Measurements from ENCODE around the gene DNHD1.
A peak's percentile ranks its signal among the peaks of the same experiment; 100 is the strongest.

The DNHD1 gene

DNA sequence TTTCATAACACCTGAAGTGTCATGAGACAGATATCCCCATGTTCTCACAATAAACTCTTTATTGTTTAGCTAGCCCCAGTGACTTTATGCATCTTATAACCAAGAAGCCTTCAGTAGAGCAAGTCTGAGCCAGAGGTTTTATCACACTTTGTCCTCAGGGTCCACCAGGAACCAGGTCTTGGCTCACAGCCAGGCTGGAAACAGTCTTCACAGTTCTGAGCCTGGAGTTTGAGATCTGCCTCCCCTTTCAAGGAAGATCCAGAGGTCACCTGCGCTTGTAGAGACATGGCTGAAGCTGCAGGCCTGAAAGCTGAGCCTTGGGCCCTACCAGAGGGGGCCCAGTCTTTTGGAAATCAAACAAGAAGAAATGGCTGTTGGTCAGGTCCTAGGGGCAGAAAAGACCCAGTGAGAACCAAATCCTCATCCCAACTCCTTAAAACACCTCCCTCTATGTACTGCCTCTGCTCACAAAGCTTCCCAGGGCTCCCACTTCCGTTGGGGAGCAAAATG, 102.9 kb downstream of the DNHD1 start:
- H3K27ac ChIP-seq = no peak overlapping the region
- TF ChIP-seq, protein P1, sequence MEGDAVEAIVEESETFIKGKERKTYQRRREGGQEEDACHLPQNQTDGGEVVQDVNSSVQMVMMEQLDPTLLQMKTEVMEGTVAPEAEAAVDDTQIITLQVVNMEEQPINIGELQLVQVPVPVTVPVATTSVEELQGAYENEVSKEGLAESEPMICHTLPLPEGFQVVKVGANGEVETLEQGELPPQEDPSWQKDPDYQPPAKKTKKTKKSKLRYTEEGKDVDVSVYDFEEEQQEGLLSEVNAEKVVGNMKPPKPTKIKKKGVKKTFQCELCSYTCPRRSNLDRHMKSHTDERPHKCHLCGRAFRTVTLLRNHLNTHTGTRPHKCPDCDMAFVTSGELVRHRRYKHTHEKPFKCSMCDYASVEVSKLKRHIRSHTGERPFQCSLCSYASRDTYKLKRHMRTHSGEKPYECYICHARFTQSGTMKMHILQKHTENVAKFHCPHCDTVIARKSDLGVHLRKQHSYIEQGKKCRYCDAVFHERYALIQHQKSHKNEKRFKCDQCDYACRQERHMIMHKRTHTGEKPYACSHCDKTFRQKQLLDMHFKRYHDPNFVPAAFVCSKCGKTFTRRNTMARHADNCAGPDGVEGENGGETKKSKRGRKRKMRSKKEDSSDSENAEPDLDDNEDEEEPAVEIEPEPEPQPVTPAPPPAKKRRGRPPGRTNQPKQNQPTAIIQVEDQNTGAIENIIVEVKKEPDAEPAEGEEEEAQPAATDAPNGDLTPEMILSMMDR (conservative IDR thresholded peaks at IDR 0.05) = no peak

DNA sequence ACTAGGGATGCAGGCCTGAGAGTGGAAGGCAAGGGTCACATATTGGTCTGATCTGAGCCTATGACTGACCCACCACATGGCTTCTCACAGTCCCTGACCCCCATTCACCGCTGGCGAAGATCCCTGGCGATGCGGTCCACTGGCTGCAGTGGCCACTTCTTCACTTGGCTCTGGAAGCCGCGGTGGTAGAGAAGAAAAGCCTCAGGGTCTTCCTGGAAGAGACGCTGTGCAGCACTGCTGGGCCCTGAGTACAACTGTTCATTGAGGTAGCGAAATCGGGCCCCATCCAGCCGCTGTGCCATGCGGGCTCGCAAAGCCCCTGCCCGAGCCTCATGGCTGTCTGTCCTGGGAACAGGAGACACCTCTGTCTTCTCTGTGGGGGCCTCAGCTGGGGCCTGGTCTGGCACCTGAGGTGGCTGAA, 104.0 kb downstream of the DNHD1 start:
- H3K27ac ChIP-seq = no peak overlapping the region
- TF ChIP-seq, protein P1 (conservative IDR thresholded peaks at IDR 0.05) = no peak

DNA sequence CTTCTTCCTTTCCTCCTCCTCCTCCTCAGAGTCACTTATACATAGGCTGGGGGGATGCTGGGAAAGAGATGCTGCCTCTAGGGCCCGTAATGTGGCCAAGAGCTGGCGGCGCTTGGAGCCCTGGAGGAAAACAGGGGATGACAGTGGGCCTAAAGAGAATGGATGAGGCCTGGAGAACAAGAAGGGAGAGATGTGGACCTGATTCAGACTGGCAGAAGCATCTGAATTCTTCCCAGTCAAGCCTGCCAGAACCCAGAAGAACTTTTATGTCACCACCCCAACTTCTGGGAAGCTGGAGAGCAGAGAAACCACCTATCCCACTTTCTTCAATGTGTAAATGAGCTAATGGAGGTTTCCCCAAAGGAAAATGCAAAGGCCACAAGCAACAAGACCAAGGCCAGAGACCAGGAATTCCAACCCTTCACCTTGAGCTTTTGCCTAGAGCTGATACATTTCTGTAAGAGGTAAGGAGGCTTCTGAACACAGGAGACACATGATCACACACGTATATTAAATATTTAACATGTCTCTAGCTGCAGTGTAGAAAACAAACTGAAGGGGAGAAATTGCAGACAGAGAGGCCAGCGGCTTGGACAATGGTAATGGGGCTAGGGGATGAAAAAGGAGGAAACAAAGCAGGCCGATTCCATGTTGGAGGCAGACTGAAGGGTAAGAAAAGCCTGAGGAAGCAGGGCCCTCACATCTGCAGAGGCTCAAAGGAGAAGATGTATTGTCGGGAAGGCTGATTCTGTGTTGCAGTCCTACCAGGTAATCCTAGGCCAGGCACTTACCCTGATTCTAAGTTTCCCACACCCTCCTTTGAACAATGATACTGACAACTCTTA, 105.2 kb downstream of the DNHD1 start:
- H3K27ac ChIP-seq = peak overlapping the region; percentile 83
- TF ChIP-seq, protein P1 (conservative IDR thresholded peaks at IDR 0.05) = no peak

DNA sequence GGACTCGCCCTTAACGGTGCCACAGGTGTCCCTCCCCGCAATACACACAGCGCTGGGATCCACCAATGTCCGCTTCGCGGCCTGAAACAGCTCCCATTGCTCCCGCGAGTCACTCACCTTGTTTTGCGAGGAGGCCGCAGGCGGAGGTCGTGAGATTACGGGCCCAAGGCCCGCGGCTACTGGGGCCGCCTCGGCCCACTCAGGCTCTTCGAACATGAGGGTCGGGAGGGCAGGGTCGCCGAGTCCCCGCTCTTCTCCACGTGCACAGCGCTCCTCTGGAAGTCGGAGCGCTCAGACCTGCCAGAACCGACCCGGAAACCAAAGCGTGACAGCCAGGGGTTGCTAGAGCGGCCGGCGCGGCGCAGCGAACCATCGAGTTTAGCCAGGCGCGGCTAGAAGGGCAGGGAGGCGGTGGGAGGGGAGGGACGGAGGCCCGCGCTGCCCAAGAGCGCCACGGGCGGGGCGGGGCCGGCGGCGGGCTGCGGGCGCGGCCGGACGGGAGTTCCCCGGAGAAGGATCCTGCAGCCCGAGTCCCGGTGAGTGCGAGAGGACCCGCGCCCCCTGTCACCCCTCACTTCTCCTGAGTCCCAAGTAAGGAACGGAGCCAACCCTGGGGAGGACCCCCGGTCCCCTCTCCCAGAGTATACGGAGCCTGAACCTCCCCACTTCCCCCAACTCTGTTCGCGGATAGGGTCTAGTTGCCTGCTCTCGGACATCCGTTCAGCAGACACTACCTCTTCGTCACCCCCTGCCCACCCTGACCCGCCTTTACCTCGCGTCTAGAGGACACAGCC, 106.4 kb downstream of the DNHD1 start, which contains the start of the genes ILK and RRP8:
Gene ILK, plus strand, starts transcription at position 488 of the 794 bp plus-strand sequence. CDS start 498 bp downstream, outside the sequence.
Gene RRP8, minus strand, starts transcription at position 330 of the 794 bp plus-strand sequence. Its CDS starts 114 bp downstream, at position 216.
- TF ChIP-seq, protein P1 (conservative IDR thresholded peaks at IDR 0.05) = no peak; the same call in 1 of the 2 replicates

DNA sequence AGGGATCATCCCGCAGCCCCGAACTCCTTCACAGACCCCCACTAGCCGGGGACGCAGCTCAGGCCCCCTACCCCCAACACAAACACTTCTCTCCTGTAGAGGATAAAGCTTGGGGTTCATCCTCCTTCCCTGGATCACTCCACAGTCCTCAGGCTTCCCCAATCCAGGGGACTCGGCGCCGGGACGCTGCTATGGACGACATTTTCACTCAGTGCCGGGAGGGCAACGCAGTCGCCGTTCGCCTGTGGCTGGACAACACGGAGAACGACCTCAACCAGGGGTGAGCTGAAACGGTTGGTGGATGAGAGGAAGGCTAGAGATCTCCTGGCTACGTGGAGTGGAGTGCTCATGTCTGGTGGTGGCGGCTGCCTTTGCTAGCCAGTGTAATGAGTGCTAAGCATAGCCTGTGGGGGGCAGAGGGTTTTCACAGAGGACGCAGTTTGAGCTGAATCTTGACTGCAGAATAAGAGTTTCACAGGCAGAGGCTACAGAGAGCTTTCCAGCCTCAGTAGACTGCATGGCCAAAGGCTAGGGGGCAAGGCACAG, 107.1 kb downstream of the DNHD1 start:
- TF ChIP-seq, protein P1 (conservative IDR thresholded peaks at IDR 0.05) = no peak
- H3K27ac ChIP-seq = peak overlapping the region; percentile 83

More for the DNA sequence above, 106.4 kb downstream of the DNHD1 start, which contains the start of the genes ILK and RRP8:
- peak within 1 kb of the TSS; percentile 83 for H3K27ac ChIP-seq

DNA sequence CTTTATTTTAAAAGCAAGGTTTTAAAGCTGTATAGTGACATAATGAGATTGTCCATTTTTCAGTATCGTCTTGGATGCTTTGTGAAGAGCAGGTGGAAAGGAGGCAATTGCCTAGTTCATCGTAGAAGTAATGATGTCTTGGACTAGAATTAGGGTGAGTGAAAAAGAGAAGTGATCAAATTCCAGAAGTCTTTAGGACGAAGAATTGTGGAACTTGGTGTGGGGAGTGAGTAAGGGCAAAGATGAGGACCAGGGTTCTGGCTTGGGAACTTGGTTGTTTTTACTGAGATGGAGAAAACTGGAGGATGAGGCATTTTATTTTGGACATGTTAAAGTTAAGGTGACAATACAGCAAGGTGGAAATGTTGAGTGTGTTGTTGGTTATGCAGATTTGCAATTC, 107.7 kb downstream of the DNHD1 start:
- TF ChIP-seq, protein P1 (conservative IDR thresholded peaks at IDR 0.05) = no peak
- peak overlapping the region; percentile 83 for H3K27ac ChIP-seq
